SK-MEL-5 (cell line): ENCODE results near the gene RTN4. TPM values are rescaled to one million over a fixed set of nuclear protein-coding genes. Genes with fewer than 3 reads are reported as not detected.
A peak's percentile ranks its signal among the peaks of the same experiment; 100 is the strongest.
"Not testable (repeated sequence)": the region's sequence is repeated elsewhere in the genome, so short reads cannot be mapped to it uniquely, and the experiment has no call there.

Experiments used
- DNase-seq: peaks from one replicate; pipeline ENCODE4 v3.0.0-alpha.2; 2016; ENCODE audit warnings: low read depth, low spot score
- in situ Hi-C: cut with HindIII; loops from 2 replicates; pipeline ENCODE4 v1.10.0; 2016; ENCODE audit warnings: low sequenced_read_pairs, high pct_unique_total_duplicates, low pct_unique_long_range_greater_than_20kb
- total RNA-seq: library from RNA; depleted of rRNA; stranded (reverse); fragments of >200 nt; shearing (Covaris generic); gene quantifications from 2 replicates; pipeline ENCODE4 v1.2.3, GENCODE V29; 2014

The RTN4 gene
- total RNA-seq, 1 experiment from 2014 or later = 120 TPM

DNA sequence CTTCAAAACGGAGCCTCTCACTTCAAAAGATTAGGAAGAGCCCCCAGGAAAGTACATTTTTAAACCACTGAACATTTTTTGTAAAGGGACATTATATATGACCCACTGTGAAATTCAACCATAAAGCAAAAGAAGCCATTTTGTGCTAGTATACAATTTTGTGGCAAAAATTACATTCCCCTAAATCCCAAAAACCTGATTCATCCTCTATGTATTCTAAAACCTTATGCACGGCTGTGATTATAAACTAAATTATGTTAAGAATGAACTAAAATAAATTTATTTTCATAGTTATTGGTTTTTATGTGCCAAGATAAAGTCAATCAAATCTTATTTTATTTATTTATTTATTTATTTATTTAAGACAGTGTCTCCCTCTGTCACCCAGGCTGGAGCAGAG lies 48.5 kb downstream of the RTN4 start:
- in situ Hi-C loops = no loop called here
- no peak for DNase-seq

GRCh38 chr2:55000341-55000740 lies 49.9 kb downstream of the RTN4 start:
- in situ Hi-C loops = no loop called here
- DNase-seq = no peak

DNA sequence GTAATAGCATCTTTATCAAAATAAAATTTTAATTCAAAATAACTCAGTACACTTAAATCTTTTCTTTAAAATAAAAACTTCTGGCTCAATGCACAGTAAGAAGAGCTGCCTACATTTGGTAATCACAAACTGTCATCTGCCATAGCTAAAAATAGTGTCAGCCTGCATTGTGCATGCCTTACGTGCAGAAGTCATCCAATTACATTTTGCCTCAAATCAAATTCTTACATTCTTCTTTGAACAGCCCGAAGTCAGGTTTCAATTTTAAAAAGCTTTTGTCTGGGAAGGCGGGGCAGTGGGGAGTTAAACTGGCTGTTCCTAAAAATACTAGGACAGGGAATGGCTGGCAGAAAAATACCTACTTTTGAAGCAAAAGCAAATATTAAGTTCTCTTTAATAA lies 51.1 kb downstream of the RTN4 start:
- in situ Hi-C loops = no loop called here
- no peak for DNase-seq

DNA sequence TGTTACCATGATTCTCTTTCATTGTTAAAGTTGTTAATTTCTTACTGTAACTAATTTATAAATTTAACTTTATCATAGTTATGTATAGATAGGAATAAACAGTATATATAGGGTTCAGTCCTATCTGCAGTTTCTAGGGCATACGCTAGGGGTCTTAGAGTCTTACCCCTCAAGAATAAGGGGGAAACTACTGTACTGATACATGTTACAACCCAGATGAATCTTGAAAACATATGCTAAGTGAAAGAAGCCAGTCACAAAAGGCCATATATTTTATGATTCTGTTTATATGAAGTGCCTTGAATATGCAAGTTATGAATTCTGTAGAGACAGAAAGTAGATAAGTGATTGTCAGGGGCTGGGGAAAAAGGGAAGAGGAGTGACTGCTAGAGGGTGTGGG lies 52.4 kb downstream of the RTN4 start:
- peak; percentile 51 for DNase-seq
- in situ Hi-C loops = no loop called here

- in situ Hi-C loops = no loop called here
- DNase-seq = no peak
Measured at GRCh38 chr2:54995553-54995952, 54.7 kb downstream of the RTN4 start.

- DNase-seq, in situ Hi-C loops: not testable (repeated sequence)
Measured at GRCh38 chr2:54990694-54991093, 59.6 kb downstream of the RTN4 start.

- in situ Hi-C loops = no loop called here
- no peak for DNase-seq
Measured at GRCh38 chr2:54988612-54989011, 61.6 kb downstream of the RTN4 start.

GRCh38 chr2:54986264-54986663 lies 64.0 kb downstream of the RTN4 start:
- in situ Hi-C loops = no loop called here
- no peak for DNase-seq

GRCh38 chr2:54984476-54984875 lies 65.8 kb downstream of the RTN4 start:
- DNase-seq = no peak
- in situ Hi-C loops = no loop called here

GRCh38 chr2:54983345-54984220 lies 66.7 kb downstream of the RTN4 start:
- in situ Hi-C loops = no loop called here
- DNase-seq = no peak

- no peak for DNase-seq
- in situ Hi-C loops = no loop called here
Measured at GRCh38 chr2:54981385-54981784, 68.9 kb downstream of the RTN4 start.

DNA sequence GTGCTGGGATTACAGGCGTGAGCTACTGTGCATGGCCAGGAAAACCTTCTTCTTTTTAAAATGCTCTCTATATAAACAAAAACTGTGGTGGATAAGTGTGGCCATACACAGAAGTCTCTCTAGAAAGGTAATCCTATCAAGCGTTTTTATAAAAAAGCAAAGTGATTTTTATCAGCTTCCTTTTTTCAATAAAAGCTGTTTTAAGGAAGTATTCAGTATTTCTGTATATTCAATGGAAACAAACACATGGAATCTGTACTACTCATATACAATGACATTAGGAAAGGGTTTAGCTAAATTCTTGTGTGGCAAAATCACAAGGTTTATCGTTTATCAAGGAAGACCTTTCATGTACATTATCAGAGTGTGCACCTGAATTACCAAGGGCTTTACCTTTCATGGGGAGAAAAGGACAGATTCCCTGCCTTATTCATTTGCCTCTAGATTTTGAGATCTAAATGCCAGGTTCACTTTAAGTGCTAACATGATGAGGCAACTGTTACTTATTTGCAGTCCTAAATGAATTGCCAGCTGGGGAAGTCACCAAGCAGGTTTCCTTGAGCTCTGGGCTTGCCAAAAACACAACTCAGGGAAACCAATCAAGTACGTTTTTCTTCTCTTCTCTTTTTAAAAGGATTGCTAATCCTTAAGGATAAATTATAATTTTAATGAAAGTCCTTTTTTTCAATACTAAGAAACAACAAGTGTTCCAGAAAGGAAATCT lies 70.8 kb downstream of the RTN4 start:
- no peak for DNase-seq
- in situ Hi-C loops = no loop called here

GRCh38 chr2:54977149-54977548 lies 73.1 kb downstream of the RTN4 start:
- no peak for DNase-seq
- in situ Hi-C loops = no loop called here

DNA sequence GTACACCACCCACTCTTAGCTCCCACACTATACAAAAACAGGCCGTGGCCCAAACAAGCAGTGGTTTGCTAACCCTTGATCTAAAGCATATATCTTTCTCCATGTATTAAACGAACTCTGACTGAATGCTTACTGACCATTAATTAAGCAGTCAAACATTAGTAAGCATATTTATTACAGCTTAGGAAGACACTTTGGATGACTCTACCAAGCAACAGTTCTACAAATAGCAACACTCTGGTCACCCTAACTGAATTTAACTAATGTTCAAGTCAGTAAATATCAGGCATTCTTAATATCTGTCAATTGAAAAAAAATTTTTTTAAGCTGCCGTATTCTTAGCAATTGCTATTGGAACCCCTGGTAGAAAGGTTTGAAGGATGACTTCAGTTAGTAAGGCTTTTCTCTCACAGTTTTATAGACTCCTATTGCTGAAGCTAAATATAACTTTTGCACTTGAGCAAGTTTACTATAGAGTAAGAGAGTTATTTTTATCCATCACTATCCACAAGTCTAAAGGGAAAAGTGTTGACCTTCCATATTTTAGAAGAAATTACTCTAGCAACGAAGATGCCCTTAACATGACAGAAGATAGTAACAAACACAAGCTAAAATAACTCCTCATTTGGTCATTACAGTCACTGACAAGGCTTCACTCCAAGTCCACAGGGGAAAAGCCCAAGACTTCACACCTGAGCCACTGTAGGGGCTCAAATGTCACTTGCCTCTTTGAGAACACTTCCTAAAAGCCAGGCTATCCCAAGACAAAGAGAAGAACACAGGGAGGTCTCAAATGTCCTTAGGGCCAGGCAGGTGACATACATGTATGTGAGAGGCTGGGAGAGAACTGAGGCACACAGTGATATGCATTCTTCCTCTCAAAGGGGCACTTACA lies 74.4 kb downstream of the RTN4 start:
- DNase-seq = no peak
- in situ Hi-C loops = no loop called here

DNA sequence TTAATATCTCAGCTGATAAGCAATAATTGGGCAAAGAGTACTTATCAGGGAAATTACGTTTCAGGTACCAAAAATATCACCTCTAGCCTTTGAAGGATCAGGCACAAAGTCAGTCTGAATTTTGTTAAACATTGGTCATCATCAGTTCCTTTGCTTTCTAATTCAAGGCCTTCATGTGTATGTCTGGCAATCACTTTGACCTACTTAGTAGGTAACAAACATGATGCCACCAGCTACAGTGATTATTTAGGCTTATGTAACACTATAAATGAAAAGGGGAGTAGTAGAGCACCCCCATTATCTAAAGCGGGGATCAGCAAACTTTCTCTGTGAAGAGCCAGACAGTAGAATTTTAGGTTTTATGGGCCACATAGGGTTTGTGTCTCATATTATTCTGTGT lies 75.1 kb downstream of the RTN4 start:
- in situ Hi-C loops = no loop called here
- no peak for DNase-seq

GRCh38 chr2:54969940-54970338 lies 80.3 kb downstream of the RTN4 start:
- in situ Hi-C loops = no loop called here
- DNase-seq = no peak

- in situ Hi-C loops = no loop called here
- no peak for DNase-seq
Measured at GRCh38 chr2:54969295-54969939, 80.8 kb downstream of the RTN4 start.
